ENCODE results near the gene MEGF9. TPM values are rescaled to one million over a fixed set of nuclear protein-coding genes. Genes with fewer than 3 reads are reported as not detected.

Gene MEGF9
- total RNA-seq, 4 donors from 2014 or later: 19.7 to 24.7 (median 21.5) TPM

GRCh38 chr9:120697448-120697847 is 16.8 kb downstream of the MEGF9 start:
- Histone ChIP-seq H3K27me3 (no peaks in the 10 kb centered on the region), H3K27ac (no peak overlapping the region), H3K4me3 (no peak overlapping the region), H3K9me3 (no peaks in the 10 kb centered on the region), H3K4me1 (peaks cover 0 to 13% (median 0%) of the 10 kb centered on the region in 3 donors), H3K36me3 (no peaks in the 10 kb centered on the region)
- TF ChIP-seq, protein P1, sequence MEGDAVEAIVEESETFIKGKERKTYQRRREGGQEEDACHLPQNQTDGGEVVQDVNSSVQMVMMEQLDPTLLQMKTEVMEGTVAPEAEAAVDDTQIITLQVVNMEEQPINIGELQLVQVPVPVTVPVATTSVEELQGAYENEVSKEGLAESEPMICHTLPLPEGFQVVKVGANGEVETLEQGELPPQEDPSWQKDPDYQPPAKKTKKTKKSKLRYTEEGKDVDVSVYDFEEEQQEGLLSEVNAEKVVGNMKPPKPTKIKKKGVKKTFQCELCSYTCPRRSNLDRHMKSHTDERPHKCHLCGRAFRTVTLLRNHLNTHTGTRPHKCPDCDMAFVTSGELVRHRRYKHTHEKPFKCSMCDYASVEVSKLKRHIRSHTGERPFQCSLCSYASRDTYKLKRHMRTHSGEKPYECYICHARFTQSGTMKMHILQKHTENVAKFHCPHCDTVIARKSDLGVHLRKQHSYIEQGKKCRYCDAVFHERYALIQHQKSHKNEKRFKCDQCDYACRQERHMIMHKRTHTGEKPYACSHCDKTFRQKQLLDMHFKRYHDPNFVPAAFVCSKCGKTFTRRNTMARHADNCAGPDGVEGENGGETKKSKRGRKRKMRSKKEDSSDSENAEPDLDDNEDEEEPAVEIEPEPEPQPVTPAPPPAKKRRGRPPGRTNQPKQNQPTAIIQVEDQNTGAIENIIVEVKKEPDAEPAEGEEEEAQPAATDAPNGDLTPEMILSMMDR (IDR thresholded peaks at IDR 0.05): no peak
- TF ChIP-seq EP300 (IDR thresholded peaks at IDR 0.05) (no peak), POLR2A (IDR thresholded peaks at IDR 0.05) (no peak), POLR2AphosphoS5 (IDR thresholded peaks at IDR 0.05) (no peak)
- 93 to 100% methylated on average over 2 of the region's 2 CpGs for WGBS, 2 donors (ENCODE audit: low coverage in 1 of 2)
- no peak for ATAC-seq

GRCh38 chr9:120696551-120697230 is 17.6 kb downstream of the MEGF9 start:
- no peaks in the 10 kb centered on the region for H3K9me3 ChIP-seq
- no peaks in the 10 kb centered on the region for H3K27me3 ChIP-seq
- 78 to 100% methylated on average over 1 to 3 of the region's 3 CpGs for WGBS, 2 donors (ENCODE audit: low coverage in 1 of 2)
- TF ChIP-seq POLR2A (IDR thresholded peaks at IDR 0.05): no peak
- TF ChIP-seq, protein P1 (IDR thresholded peaks at IDR 0.05): no peak
- TF ChIP-seq EP300 (IDR thresholded peaks at IDR 0.05): no peak
- no peak for TF ChIP-seq POLR2AphosphoS5 (IDR thresholded peaks at IDR 0.05)
- H3K4me1 ChIP-seq: peaks cover 0 to 13% (median 0%) of the 10 kb centered on the region in 3 donors
- H3K4me3 ChIP-seq: no peak overlapping the region
- H3K27ac ChIP-seq: no peak overlapping the region
- no peaks in the 10 kb centered on the region for H3K36me3 ChIP-seq
- ATAC-seq: no peak

- no peak for ATAC-seq
- TF ChIP-seq POLR2AphosphoS5 (IDR thresholded peaks at IDR 0.05) (no peak), POLR2A (IDR thresholded peaks at IDR 0.05) (no peak), EP300 (IDR thresholded peaks at IDR 0.05) (no peak)
- TF ChIP-seq, protein P1 (IDR thresholded peaks at IDR 0.05): no peak
These were observed 19.7 kb downstream of the MEGF9 start for GRCh38 chr9:120694559-120694958.

GRCh38 chr9:120693700-120694008 is 20.6 kb downstream of the MEGF9 start:
- no peaks in the 10 kb centered on the region for H3K27me3 ChIP-seq
- no peak for ATAC-seq
- no peak for TF ChIP-seq EP300 (IDR thresholded peaks at IDR 0.05)
- TF ChIP-seq POLR2A (IDR thresholded peaks at IDR 0.05): no peak
- TF ChIP-seq POLR2AphosphoS5 (IDR thresholded peaks at IDR 0.05): no peak
- TF ChIP-seq, protein P1 (IDR thresholded peaks at IDR 0.05): no peak

More at GRCh38 chr9:120694559-120694958, 19.7 kb downstream of the MEGF9 start:
- Histone ChIP-seq H3K27ac (no peak overlapping the region), H3K36me3 (no peaks in the 10 kb centered on the region), H3K4me3 (no peak overlapping the region), H3K4me1 (peaks cover 0 to 22% (median 0%) of the 10 kb centered on the region in 3 donors), H3K9me3 (no peaks in the 10 kb centered on the region), H3K27me3 (no peaks in the 10 kb centered on the region)

More at GRCh38 chr9:120693700-120694008, 20.6 kb downstream of the MEGF9 start:
- H3K4me1 ChIP-seq: peaks cover 0 to 31% (median 0%) of the 10 kb centered on the region in 3 donors
- no peak overlapping the region for H3K27ac ChIP-seq
- H3K9me3 ChIP-seq: no peaks in the 10 kb centered on the region
- H3K36me3 ChIP-seq: no peaks in the 10 kb centered on the region
- H3K4me3 ChIP-seq: no peak overlapping the region

Data from gastroesophageal sphincter (tissue), 4 donors.